ENCODE data around the gene PPIF.

Gene PPIF

GRCh38 chr10:79390057-79390456 is 42.8 kb downstream of the PPIF start:
- no peak for ATAC-seq

GRCh38 chr10:79390551-79391229 is 43.4 kb downstream of the PPIF start:
- no peak for ATAC-seq

- no peak for ATAC-seq
Measured at GRCh38 chr10:79391231-79392019, 44.2 kb downstream of the PPIF start.

GRCh38 chr10:79392020-79392398 is 44.7 kb downstream of the PPIF start:
- ATAC-seq: no peak

- no peak for ATAC-seq
Measured at GRCh38 chr10:79392506-79393176, 45.4 kb downstream of the PPIF start.

GRCh38 chr10:79393221-79393923 is 46.1 kb downstream of the PPIF start:
- ATAC-seq: no peak

GRCh38 chr10:79393924-79394610 is 46.8 kb downstream of the PPIF start:
- no peak for ATAC-seq

- ATAC-seq: no peak
Measured at GRCh38 chr10:79394664-79395063, 47.4 kb downstream of the PPIF start.

- ATAC-seq: no peak
Measured at GRCh38 chr10:79396520-79396919, 49.3 kb downstream of the PPIF start.

GRCh38 chr10:79397051-79397450 is 49.8 kb downstream of the PPIF start:
- no peak for ATAC-seq

GRCh38 chr10:79397575-79398303 is 50.5 kb downstream of the PPIF start:
- ATAC-seq: no peak

- ATAC-seq: no peak
Measured at GRCh38 chr10:79398642-79399041, 51.4 kb downstream of the PPIF start.

- no peak for ATAC-seq
Measured at GRCh38 chr10:79399223-79399831, 52.1 kb downstream of the PPIF start.

- peak in 1 of 2 donors; percentile 27 for ATAC-seq
Measured at GRCh38 chr10:79400146-79401004, 53.1 kb downstream of the PPIF start.

GRCh38 chr10:79401015-79401921 is 54.0 kb downstream of the PPIF start:
- no peak for ATAC-seq

GRCh38 chr10:79402625-79402946 is 55.3 kb downstream of the PPIF start:
- ATAC-seq: no peak

- no peak for ATAC-seq
Measured at GRCh38 chr10:79402951-79403350, 55.7 kb downstream of the PPIF start.

GRCh38 chr10:79403441-79404230 is 56.4 kb downstream of the PPIF start:
- ATAC-seq: no peak

- no peak for ATAC-seq
Measured at GRCh38 chr10:79404231-79404609, 57.0 kb downstream of the PPIF start.
